Upper lobe of right lung (tissue), 1 donor: ENCODE data around the gene HEMGN. TPM values are rescaled to one million over a fixed set of nuclear protein-coding genes. Genes with fewer than 3 reads are reported as not detected.
"Not testable (repeated sequence)": the region's sequence is repeated elsewhere in the genome, so short reads cannot be mapped to it uniquely, and the experiment has no call there.

Experiments
- ATAC-seq: fragments of 200-7000 bp; cut with Tn5 transposase; one replicate; pipeline ENCODE4 v1.9.1; 2020; ENCODE audit warnings: mild to moderate bottlenecking, moderate library complexity
- DNase-seq: peaks from one replicate; pipeline ENCODE4 v3.0.0-alpha.2; 2020
- H3K27ac ChIP-seq: fragments of 200-600 bp; one replicate; pipeline ENCODE4 v1.8.0; 2022
- H3K27me3 ChIP-seq: fragments of 200-600 bp; one replicate; pipeline ENCODE4 v1.8.0; 2022; ENCODE audit warnings: mild to moderate bottlenecking
- H3K36me3 ChIP-seq: fragments of 200-600 bp; one replicate; pipeline ENCODE4 v1.8.0; 2022
- H3K4me1 ChIP-seq: fragments of 200-600 bp; one replicate; pipeline ENCODE4 v1.8.0; 2022
- H3K4me3 ChIP-seq: fragments of 200-600 bp; one replicate; pipeline ENCODE4 v1.8.0; 2022; ENCODE audit warnings: mild to moderate bottlenecking
- H3K9me3 ChIP-seq: fragments of 200-600 bp; one replicate; pipeline ENCODE4 v1.8.0; 2022
- CTCF ChIP-seq: fragments of 200-600 bp; IDR thresholded peaks from one replicate; pipeline ENCODE4 v1.8.0; 2022; ENCODE audit warnings: antibody characterized with exemption
- intact Hi-C: fragments of 100-400 bp; cut with DNase I; formaldehyde crosslinking; loops from one replicate; pipeline ENCODE4 v1.11.0; 2022
- total RNA-seq: library from RNA; stranded (reverse); fragmentation: NEBNext Ultra II Directional; extraction: Animal tissue kit (Norgen Biotek cat#: 25700); gene quantifications from one replicate; pipeline ENCODE4 v1.2.1, GENCODE V29; 2021
- donor health status: DM: no; HTN: yes; CAD: no; lungs with severe emphysema.

Gene HEMGN
- total RNA-seq, 1 donor from 2014 or later, result not detected

- Histone ChIP-seq H3K27ac (no peak overlapping the region), H3K36me3 (no peaks in the 10 kb centered on the region), H3K9me3 (no peaks in the 10 kb centered on the region), H3K4me1 (no peaks in the 10 kb centered on the region), H3K4me3 (no peak overlapping the region), H3K27me3 (peaks cover 1% of the 10 kb centered on the region)
- no peak for TF ChIP-seq CTCF
- no peak for ATAC-seq
- intact Hi-C loops, result no loop called here
- no peak for DNase-seq
Measured at GRCh38 chr9:97961361-97961760, 23.4 kb upstream of the HEMGN start.

GRCh38 chr9:97960678-97961328 is 22.8 kb upstream of the HEMGN start:
- H3K4me3 ChIP-seq, H3K27me3 ChIP-seq, H3K27ac ChIP-seq, H3K36me3 ChIP-seq, H3K4me1 ChIP-seq, DNase-seq, intact Hi-C loops, H3K9me3 ChIP-seq, ATAC-seq: not testable (repeated sequence)

DNA sequence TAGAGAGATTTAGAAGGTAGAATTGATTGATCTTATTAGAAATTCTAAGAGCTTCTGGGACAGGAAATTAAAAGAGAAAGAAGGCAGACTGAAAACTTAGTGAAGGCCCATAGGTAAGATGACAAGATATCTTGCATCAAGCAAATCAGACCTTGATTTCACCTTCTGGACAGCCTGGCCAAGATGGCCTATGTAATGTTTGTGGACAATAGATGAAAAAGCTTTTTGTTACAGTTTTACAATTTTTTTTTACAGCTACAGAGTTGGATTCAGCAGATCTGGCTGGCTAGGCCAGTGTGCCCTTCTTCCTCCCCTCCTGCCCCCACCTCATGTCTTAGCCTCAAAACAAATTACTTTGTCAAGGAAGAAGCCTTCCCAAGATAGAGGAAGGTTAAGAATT is 21.6 kb upstream of the HEMGN start:
- intact Hi-C loops, result no loop called here
- Histone ChIP-seq H3K4me1 (no peaks in the 10 kb centered on the region), H3K9me3 (no peaks in the 10 kb centered on the region), H3K27me3 (no peaks in the 10 kb centered on the region), H3K36me3 (no peaks in the 10 kb centered on the region), H3K27ac (no peak overlapping the region), H3K4me3 (no peak overlapping the region)
- ATAC-seq, result no peak
- no peak for DNase-seq
- TF ChIP-seq CTCF, result no peak

DNA sequence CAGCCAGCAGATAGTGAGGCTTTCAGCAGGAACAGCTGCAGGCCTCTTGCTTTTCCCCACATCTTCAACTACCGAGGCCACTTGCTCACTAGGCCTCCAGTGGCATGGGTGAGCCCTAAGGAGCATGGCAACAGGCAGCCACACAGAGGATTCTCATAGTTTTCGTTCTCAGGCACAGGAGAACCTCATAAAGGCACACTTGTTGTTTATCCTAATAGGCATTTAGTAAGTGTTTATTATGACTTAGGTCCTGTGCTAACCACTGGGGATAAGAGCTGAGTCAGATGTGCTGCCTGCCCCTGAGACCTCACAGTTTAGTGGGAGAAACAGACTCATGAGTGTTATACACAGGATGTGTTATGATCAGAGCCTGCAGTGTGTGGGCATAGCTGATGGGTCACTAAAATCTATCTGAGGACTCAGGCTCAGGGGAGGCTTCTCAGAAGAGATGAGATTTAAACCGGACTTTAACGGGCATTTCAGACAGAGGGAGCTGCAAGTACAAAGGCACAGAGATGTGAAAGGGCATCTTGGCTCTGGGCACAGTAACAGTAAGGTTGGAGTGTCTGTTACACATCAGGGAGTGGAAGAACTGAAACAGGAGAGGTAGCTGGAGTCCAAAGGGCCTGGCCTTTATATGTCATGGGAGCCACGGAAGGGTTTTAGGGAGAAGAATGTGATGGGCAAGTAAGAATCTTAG is 21.0 kb upstream of the HEMGN start:
- ATAC-seq (no peak), DNase-seq (no peak)
- Histone ChIP-seq H3K4me1 (no peaks in the 10 kb centered on the region), H3K27me3 (no peaks in the 10 kb centered on the region), H3K9me3 (no peaks in the 10 kb centered on the region), H3K4me3 (no peak overlapping the region), H3K36me3 (no peaks in the 10 kb centered on the region), H3K27ac (no peak overlapping the region)
- no peak for TF ChIP-seq CTCF
- intact Hi-C loops, result no loop called here

GRCh38 chr9:97956331-97956730 is 18.4 kb upstream of the HEMGN start:
- Histone ChIP-seq H3K27ac (no peak overlapping the region), H3K9me3 (no peaks in the 10 kb centered on the region), H3K4me1 (no peaks in the 10 kb centered on the region), H3K36me3 (no peaks in the 10 kb centered on the region), H3K27me3 (no peaks in the 10 kb centered on the region), H3K4me3 (no peak overlapping the region)
- intact Hi-C loops, result no loop called here
- ATAC-seq (no peak), DNase-seq (no peak)
- TF ChIP-seq CTCF, result no peak

DNA sequence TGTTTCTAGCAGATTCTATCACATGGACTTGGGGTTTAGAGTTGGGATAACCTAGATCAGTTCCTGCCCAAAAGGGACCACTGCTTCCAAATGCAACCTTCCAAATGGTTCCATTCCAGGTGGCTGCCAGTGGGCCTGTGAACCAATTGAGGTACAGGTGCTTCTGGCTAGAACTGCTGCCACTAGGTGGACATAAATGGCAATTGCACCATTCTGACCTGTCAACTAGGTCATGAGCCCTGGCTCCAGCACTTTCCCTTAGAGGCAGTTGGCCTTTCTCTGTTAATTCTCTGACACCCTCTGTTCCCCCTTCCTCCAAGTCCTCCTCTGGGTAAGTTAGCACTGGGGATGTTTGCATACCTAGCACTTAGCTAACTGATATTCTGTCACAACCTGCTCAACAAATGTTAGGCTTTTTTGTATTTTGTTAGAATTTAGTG is 16.6 kb upstream of the HEMGN start:
- H3K36me3 ChIP-seq, result no peaks in the 10 kb centered on the region
- no peak overlapping the region for H3K27ac ChIP-seq
- intact Hi-C loops, result no loop called here
- H3K4me1 ChIP-seq, result no peaks in the 10 kb centered on the region
- peak; percentile 59 for TF ChIP-seq CTCF
- no peak for DNase-seq
- peak; percentile 90 for ATAC-seq
- H3K4me3 ChIP-seq, result no peak overlapping the region
- no peaks in the 10 kb centered on the region for H3K27me3 ChIP-seq
- no peaks in the 10 kb centered on the region for H3K9me3 ChIP-seq

DNA sequence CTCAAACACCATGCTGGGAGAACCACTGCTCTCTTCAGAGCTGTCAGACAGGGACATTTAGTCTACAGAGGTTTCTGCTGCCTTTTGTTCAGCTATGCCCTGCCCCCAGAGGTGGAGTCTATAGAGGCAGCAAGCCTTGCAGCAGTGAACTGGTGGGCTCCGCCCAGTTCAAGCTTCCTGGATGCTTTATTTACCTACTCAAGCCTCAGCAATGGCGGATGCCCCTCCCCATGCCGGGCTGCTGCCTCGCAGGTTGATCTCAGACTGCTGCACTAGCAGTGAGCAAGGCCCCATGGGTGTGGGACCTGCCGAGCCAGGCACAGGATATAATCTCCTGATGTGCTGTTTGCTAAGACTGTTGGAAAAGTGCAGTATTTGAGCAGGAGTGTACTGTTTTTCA is 12.9 kb upstream of the HEMGN start:
- H3K4me3 ChIP-seq, H3K27ac ChIP-seq, H3K4me1 ChIP-seq, H3K27me3 ChIP-seq, H3K9me3 ChIP-seq, DNase-seq, ATAC-seq, intact Hi-C loops, H3K36me3 ChIP-seq: not testable (repeated sequence)

DNA sequence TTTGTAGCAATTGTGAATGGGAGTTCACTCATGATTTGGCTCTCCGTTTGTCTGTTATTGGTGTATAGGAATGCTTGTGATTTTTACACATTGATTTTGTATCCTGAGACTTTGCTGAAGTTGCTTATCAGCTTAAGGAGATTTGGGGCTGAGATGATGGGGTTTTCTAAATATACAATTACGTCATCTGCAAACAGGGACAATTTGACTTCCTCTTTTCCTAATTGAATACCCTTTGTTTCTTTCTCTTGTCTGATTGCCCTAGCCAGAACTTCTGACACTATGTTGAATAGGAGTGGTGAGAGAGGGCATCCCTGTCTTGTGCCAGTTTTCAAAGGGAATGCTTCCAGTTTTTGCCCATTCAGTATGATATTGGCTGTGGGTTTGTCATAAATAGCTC is 9.1 kb upstream of the HEMGN start:
- H3K9me3 ChIP-seq, H3K27ac ChIP-seq, H3K4me3 ChIP-seq, intact Hi-C loops, DNase-seq, H3K27me3 ChIP-seq, ATAC-seq, H3K36me3 ChIP-seq, H3K4me1 ChIP-seq: not testable (repeated sequence)

DNA sequence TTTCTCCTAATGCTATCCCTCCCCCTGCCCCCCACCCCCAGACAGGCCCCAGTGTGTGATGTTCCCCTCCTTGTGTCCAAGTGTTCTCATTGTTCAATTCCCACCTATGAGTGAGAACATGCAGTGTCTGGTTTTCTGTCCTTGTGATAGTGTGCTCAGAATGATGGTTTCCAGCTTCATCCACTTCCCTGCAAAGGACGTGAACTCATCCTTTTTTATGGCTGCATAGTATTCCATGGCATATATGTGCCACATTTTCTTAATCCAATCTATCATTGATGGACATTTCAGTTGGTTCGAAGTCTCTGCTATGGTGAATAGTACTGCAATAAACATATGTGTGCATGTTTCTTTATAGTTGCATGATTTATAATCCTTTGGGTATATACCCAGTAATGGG is 7.5 kb upstream of the HEMGN start:
- H3K4me3 ChIP-seq, H3K27me3 ChIP-seq, ATAC-seq, H3K9me3 ChIP-seq, DNase-seq, intact Hi-C loops, H3K27ac ChIP-seq, H3K4me1 ChIP-seq, H3K36me3 ChIP-seq: not testable (repeated sequence)
